ENCODE measurements around the gene CARD18.

The CARD18 gene

DNA sequence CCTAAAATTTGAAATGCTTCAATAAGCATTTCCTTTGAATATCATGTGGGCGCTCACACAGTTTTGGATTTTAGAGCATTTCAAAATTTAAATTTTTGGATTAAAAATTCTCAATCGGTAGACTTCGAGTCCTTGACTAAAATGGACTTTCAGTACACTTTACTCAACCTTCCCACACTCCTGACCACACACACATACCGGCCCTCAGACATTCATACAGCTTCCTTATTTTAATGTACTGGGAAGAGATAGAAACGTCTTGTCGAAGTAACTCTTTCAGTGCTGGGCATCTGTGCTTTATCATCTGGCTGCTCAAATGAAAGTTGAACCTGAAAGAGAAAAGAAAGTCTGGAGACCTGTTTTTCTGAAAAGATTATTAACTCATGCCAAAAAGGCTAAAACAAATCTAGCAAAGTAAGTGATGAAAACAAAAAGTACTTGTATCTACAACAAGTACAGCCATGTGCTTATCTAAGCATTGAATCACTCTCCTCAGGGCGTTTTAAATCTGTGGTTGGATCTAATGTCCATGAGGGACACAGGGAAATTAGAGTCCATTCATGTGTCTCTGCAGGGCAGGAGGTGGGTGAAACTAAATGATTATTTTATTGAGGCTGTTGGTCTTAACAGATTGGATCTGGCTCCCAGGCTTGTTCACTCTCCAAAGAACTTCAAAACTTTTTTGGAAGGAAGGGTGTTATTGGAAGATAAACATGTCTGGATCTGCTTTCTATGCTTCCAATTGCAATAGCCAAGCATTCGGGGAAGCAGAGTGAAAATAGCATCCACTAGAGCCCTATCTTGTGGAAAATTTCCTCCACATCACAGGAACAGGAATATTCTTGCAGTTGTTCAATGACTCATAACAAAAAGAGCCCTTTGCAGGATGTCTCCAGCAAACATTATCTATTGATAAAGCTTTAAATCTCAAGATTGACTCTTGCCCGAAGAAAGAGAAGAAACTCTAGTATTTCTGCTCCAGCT is 47.0 kb downstream of the CARD18 start:
- in situ Hi-C loops (cut with HindIII; ENCODE audit: low sequenced_read_pairs): no loop called here
- TF ChIP-seq, protein P1, sequence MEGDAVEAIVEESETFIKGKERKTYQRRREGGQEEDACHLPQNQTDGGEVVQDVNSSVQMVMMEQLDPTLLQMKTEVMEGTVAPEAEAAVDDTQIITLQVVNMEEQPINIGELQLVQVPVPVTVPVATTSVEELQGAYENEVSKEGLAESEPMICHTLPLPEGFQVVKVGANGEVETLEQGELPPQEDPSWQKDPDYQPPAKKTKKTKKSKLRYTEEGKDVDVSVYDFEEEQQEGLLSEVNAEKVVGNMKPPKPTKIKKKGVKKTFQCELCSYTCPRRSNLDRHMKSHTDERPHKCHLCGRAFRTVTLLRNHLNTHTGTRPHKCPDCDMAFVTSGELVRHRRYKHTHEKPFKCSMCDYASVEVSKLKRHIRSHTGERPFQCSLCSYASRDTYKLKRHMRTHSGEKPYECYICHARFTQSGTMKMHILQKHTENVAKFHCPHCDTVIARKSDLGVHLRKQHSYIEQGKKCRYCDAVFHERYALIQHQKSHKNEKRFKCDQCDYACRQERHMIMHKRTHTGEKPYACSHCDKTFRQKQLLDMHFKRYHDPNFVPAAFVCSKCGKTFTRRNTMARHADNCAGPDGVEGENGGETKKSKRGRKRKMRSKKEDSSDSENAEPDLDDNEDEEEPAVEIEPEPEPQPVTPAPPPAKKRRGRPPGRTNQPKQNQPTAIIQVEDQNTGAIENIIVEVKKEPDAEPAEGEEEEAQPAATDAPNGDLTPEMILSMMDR (IDR thresholded peaks at IDR 0.05; ENCODE audit: low read depth, low read length): no peak
- DNase-seq (ENCODE audit: low read depth, low spot score): peak; percentile 12
- H3K4me3 ChIP-seq (ENCODE audit: low read depth, low read length): no peak overlapping the region

All from astrocyte of the spinal cord (primary cell).